ENCODE data around the gene LAPTM5. TPM values are rescaled to one million over a fixed set of nuclear protein-coding genes. Genes with fewer than 3 reads are reported as not detected.

LAPTM5 gene
- total and polyA plus RNA-seq, 10 of the 15 experiments (the other 5 are each of a cell fraction or from before 2014, with no cell fraction given) = 24.1 to 1,034 (median 687) TPM

DNA sequence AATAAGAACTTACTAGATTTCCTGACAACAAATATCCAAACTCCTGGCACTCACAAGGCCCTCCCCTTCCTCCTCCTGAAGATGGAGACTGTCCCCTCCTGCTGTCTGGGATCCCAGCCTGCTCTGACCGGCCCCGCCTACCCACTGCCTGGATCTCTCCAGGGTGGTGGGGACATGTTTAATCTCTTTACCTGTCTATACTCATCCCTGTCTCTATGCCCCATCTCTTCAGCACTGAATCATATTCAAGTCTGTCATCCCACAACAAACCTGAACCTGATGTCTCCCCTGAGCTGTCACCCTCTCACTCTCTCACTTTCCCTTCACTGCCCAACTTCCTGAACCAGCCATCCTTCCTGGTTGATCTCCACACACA is 56.3 kb downstream of the LAPTM5 start:
- RAD21 ChIA-PET (ENCODE audit: unreplicated experiment) = no interaction called here
- H3K4me2 ChIP-seq (ENCODE audit: control insufficient read depth, insufficient read depth) = no peak overlapping the region
- FAIRE-seq = no peak

More for the DNA sequence above, 56.3 kb downstream of the LAPTM5 start:
- H4K20me1 ChIP-seq (ENCODE audit: control insufficient read depth, insufficient read depth) = no peaks in the 10 kb centered on the region
- H3K27me3 ChIP-seq (replicated peaks in 1 of 2; ENCODE audit: control insufficient read depth in 2 of 2, insufficient read depth in 2 of 2, low read length in 1 of 2) = peaks cover 0 to 3% of the 10 kb centered on the region in 2 experiments; a peak in 2 of 4 replicates
- H3K27ac ChIP-seq (ENCODE audit: control insufficient read depth, insufficient read depth) = no peak overlapping the region
- ChIA-PET POLR2A (no interaction called here), CTCF (no interaction called here), SMC1A (ENCODE audit: uncharacterized antibody, unreplicated experiment) (no interaction called here)
- H3K79me2 ChIP-seq (ENCODE audit: control insufficient read depth, insufficient read depth, low read length) = no peaks in the 10 kb centered on the region
- DNase-seq (ENCODE audit: low read depth, low spot score) (no peak), ATAC-seq (no peak)
- intact Hi-C loops (cut with micrococcal nuclease; ENCODE audit: unreplicated experiment) (no loop called here), in situ Hi-C loops (cut with MboI) (no loop called here)
- no peaks in the 10 kb centered on the region; the same call in 1 of the 2 replicates for H3K4me1 ChIP-seq (ENCODE audit: control insufficient read depth, insufficient read depth, low read length)
- WGBS (ENCODE audit: insufficient coverage, insufficient replicate concordance, low lambda C conversion rate, missing lambda C conversion rate) = 22% methylated on average over 2 of the region's 2 CpGs
- H3K4me3 ChIP-seq = no peak overlapping the region
- H3K9me3 ChIP-seq (replicated peaks; ENCODE audit: control insufficient read depth, insufficient read depth, low read length) = no peaks in the 10 kb centered on the region
- BruUV-seq (replicated peaks) = no TSS peak
- H3K36me3 ChIP-seq (ENCODE audit: control insufficient read depth in 2 of 2, insufficient read depth in 2 of 2, low read length in 1 of 2) = no peaks in the 10 kb centered on the region
- TF ChIP-seq CEBPZ (IDR thresholded peaks at IDR 0.05; ENCODE audit: low read depth, low read length) (no peak), EZH2 (IDR thresholded peaks at IDR 0.05; ENCODE audit: borderline replicate concordance, control insufficient read depth, low read depth, low read length) (no peak), RELA (IDR thresholded peaks at IDR 0.05; ENCODE audit: borderline replicate concordance, partially characterized antibody) (no peak), NFYB (IDR thresholded peaks at IDR 0.05; ENCODE audit: insufficient read depth, low read depth, low read length) (no peak), LARP7 (IDR thresholded peaks at IDR 0.05) (no peak), FOS (IDR thresholded peaks at IDR 0.05; ENCODE audit: borderline replicate concordance, extremely low read depth, insufficient read length) (no peak), TCF7 (IDR thresholded peaks at IDR 0.05; ENCODE audit: borderline replicate concordance) (no peak), ZSCAN29 (IDR thresholded peaks at IDR 0.05) (no peak)
- TF ChIP-seq, protein P1, sequence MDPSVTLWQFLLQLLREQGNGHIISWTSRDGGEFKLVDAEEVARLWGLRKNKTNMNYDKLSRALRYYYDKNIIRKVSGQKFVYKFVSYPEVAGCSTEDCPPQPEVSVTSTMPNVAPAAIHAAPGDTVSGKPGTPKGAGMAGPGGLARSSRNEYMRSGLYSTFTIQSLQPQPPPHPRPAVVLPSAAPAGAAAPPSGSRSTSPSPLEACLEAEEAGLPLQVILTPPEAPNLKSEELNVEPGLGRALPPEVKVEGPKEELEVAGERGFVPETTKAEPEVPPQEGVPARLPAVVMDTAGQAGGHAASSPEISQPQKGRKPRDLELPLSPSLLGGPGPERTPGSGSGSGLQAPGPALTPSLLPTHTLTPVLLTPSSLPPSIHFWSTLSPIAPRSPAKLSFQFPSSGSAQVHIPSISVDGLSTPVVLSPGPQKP (IDR thresholded peaks at IDR 0.05; ENCODE audit: low read depth, low read length) = no peak
- no peak overlapping the region for H2AFZ ChIP-seq (ENCODE audit: control insufficient read depth, low read depth, low read length)
- H3K9ac ChIP-seq (ENCODE audit: control insufficient read depth, insufficient read depth, low read length) = no peak overlapping the region

Measured in GM12878 (cell line).